Mononuclear cell (primary cell): ENCODE results near the gene CANT1. TPM values are rescaled to one million over a fixed set of nuclear protein-coding genes. Genes with fewer than 3 reads are reported as not detected.

Experiments
- H3K27me3 ChIP-seq: 2 replicates; pipeline ENCODE4 v1.6.0; 2011; ENCODE audit warnings: low read length, control low read depth; ENCODE audit not compliant: insufficient read depth
- H3K4me1 ChIP-seq: 2 replicates; pipeline ENCODE4 v1.5.1; 2011; ENCODE audit warnings: mild to moderate bottlenecking, low read length, control low read depth; ENCODE audit not compliant: insufficient read depth
- H3K4me3 ChIP-seq: 2 replicates; pipeline ENCODE4 v1.5.1; 2011; ENCODE audit warnings: mild to moderate bottlenecking, low read length, moderate library complexity
- H3K9me3 ChIP-seq: 2 replicates; pipeline ENCODE4 v1.5.1; 2011; ENCODE audit warnings: low read depth, mild to moderate bottlenecking, control low read depth, low read length
- total RNA-seq: library from RNA; depleted of rRNA; stranded (reverse); fragments of >200 nt; gene quantifications from one replicate; pipeline ENCODE4 v1.2.3, GENCODE V29; 2012

Gene CANT1
- total RNA-seq, 1 donor = 28.1 TPM

DNA sequence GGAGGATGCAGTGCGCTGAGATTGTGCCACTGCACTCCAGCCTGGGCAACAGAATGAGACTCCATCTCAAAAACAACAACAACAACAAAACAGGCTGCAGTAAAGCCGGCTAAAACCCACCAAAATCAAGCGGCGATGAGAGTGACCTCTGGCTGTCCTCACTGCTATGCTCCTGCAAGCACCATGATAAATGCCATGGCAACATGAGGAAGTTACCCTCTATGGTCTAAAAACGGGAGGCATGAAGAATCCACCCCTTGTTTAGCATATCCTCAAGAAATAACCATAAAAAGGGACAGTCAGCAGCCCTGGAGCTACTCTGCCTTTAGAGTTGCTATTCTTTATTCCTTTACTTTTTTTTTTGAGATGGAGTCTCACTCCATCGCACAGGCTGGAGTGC, 21.4 kb downstream of the CANT1 start:
- Histone ChIP-seq H3K9me3 (no peaks in the 10 kb centered on the region), H3K4me3 (no peak overlapping the region), H3K4me1 (peaks cover 31% of the 10 kb centered on the region), H3K27me3 (no peaks in the 10 kb centered on the region)

DNA sequence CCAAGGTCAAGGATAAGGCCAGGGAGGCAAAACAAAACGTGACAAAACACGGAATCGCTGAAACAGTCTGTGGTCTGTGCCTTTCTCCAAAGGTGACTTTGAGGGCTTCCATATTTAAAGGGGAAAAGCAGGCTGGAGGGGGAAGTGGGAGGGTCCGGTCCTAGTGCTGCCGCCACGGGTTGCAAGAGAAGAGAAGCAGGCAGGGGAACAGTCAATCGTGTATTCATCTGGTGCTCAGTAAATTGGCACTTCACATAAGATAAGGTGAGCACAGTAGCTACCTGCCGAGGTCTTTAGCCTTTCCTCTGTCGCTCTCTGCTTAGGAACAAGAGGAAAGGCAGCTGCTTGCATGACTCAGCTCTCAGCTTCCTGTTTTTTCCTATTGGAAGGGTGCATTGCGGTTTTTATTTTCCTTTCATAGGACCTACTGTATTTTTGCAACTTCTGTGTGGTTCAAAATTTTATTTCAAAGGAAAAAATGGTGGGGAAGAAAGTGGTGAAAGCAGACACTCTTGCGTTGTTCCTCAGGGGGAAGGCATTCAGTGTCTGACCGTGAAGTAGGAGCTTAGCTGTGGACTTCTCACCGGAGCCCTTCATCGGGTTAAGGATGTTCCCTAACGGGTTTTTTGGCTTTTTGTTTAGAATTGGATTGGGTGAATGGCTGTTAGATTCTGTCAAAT, 22.8 kb downstream of the CANT1 start:
- Histone ChIP-seq H3K9me3 (no peaks in the 10 kb centered on the region), H3K4me1 (peaks cover 31% of the 10 kb centered on the region), H3K4me3 (peak overlapping the region; percentile 9), H3K27me3 (no peaks in the 10 kb centered on the region)

DNA sequence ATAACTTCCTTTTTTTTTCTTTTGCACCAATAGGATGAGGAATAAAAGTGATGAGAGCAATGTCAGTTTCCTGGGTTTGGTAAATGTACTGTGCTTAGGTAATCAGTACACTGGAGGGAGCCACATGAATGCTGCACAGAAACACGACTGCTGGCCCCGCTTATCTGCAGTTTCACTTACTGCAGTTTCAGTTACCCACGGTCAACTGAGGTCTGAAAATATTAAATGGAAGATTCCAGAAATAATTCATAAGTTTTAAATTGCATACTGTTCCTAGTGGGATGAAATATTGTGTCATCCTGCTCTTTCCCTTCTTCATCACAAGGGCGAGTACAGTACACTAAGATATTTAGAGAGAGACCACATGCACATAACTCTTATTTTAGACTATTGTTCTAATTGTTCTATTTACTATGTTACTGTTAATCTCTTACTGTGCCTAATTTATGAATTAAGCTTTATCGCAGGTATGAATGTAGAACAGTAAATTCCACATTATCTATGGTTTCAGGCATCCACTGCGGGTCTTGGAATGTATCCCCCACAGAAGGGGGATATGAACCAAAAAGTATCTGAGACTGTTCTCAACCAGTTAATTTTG, 23.4 kb downstream of the CANT1 start:
- Histone ChIP-seq H3K4me3 (peak overlapping the region; percentile 9), H3K27me3 (no peaks in the 10 kb centered on the region), H3K4me1 (peaks cover 31% of the 10 kb centered on the region), H3K9me3 (no peaks in the 10 kb centered on the region)

DNA sequence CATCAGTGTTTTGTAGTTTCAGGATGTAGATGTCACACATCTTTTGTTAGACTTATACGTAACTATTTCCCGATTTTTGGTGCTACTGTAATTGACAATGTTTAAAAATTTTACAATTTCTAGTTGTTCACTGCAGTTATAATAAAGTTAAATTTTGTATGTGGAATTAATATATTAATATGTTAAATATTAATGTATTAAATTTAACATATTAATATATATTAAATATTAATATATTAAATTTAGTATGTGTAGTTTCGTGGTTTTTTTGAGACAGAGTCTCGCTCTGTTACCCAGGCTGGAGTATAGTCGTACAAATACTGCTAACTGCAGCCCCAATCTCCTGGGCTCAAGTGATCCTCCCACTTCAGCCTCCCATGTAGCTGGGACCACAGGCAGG, 24.2 kb downstream of the CANT1 start:
- no peaks in the 10 kb centered on the region for H3K27me3 ChIP-seq
- peaks cover 35% of the 10 kb centered on the region for H3K4me1 ChIP-seq
- no peaks in the 10 kb centered on the region for H3K9me3 ChIP-seq
- no peak overlapping the region for H3K4me3 ChIP-seq

DNA sequence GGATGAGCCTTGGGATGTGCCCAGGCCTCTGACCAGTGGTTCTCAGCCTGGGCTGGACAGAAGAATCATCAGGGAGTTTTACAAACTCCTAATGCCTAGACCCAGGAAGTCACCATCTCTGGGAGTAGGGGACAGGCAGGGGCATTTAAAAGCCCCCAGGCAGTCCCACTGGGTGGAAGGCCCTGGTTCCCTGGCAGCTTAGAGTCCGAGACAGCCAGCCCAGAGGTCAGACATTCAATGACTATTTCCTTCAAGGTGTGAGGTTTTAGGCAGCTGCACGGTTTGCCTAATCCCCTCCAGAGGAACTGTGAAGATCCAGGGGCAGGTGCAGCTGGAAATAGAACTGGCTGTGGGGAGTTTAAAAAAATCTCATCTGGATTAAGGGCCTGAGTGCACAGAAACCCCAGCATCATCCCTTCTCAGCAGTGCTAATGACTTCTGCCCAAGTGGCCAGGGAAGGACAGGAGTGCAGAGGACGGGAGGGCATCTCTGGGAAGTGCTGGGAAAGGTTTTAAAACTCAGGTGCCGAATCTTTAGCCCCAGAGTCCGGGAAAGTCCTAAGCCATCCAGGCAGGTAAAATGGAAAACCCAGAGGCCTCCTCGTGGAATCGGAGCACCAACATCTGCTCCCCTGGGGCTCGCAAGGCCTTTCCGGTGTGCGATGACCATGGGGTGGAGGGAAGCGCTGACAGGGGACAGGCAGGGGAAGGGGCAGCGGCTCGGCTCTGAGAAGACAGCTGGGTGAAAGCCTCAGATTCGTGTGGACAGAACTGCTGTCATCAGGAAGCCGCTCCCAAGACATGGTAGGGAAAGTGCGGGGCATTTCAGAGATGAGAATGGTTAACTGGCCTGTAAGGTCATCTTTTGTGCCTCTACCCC, 28.3 kb downstream of the CANT1 start:
- H3K27me3 ChIP-seq = no peaks in the 10 kb centered on the region
- H3K9me3 ChIP-seq = no peaks in the 10 kb centered on the region
- H3K4me3 ChIP-seq = no peak overlapping the region
- H3K4me1 ChIP-seq = peaks cover 20% of the 10 kb centered on the region

DNA sequence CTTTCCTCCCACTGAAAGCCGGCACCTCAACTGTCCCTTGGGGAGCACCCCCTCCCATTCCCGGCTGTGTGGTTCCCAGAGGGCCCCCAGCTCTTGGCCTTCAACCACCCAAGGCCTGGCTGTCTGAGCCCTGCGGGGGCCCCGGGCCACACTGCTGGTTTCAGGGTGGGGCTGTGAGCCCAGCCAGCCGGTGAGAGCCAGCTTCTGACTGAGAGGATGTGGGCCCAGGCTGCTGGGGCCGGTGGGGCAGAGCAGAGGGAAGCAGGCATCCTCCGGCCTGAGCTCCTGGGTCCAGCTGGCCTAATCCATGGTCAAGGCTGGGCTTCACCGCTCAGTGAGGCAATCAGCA, 29.0 kb downstream of the CANT1 start:
- no peaks in the 10 kb centered on the region for H3K27me3 ChIP-seq
- no peaks in the 10 kb centered on the region for H3K9me3 ChIP-seq
- H3K4me3 ChIP-seq = no peak overlapping the region
- peaks cover 14% of the 10 kb centered on the region for H3K4me1 ChIP-seq

DNA sequence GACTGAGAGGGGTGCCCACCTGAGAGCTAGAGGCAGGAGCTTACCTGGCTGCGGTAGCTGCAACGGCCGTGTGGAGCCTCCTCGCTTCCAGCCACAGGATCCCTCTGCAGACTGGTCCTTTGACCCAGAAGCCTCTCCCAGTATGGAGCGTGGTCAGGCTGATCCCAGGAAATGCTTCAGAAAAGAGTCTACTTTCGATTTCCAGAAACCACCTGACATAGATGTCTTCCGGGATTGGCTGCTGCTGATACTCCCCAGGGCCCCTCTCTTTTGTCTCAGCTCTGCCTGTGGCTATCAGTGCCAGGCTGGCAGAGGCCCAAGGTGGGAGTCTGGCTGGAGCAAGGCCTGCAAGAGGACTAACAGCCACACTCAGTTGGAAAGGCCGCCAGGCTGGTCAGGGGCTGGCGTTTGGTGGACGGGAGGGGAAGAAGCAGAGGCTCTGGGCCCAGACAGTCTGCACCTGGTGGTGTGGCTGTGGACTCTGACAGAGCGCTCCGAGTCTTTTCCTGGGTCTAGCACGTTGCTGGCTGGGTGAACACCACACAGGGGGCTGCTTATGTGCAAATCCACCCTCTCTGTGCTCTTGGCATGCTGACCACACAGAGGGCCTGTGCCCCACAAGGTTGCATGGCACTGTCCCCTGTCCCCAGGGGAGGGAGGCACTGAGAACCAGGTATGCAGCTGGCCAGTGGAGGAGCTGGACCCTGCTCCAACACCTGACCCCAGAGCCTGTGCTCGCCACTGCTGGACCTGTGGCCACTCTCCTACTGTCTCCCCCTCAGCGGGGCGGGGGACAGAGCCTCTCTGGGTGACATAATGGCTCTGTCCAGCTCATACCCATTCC, 29.6 kb downstream of the CANT1 start, which contains the start of gene LGALS3BP:
Gene LGALS3BP, minus strand, starts transcription at position 144 of the 844 bp plus-strand sequence. CDS start 2,732 bp downstream, outside the sequence.
- H3K9me3 ChIP-seq = no peaks in the 10 kb centered on the region
- peak within 1 kb of the TSS; percentile 24 for H3K4me3 ChIP-seq
- H3K4me1 ChIP-seq = peaks cover 12% of the 10 kb centered on the region
- no peaks in the 10 kb centered on the region for H3K27me3 ChIP-seq

DNA sequence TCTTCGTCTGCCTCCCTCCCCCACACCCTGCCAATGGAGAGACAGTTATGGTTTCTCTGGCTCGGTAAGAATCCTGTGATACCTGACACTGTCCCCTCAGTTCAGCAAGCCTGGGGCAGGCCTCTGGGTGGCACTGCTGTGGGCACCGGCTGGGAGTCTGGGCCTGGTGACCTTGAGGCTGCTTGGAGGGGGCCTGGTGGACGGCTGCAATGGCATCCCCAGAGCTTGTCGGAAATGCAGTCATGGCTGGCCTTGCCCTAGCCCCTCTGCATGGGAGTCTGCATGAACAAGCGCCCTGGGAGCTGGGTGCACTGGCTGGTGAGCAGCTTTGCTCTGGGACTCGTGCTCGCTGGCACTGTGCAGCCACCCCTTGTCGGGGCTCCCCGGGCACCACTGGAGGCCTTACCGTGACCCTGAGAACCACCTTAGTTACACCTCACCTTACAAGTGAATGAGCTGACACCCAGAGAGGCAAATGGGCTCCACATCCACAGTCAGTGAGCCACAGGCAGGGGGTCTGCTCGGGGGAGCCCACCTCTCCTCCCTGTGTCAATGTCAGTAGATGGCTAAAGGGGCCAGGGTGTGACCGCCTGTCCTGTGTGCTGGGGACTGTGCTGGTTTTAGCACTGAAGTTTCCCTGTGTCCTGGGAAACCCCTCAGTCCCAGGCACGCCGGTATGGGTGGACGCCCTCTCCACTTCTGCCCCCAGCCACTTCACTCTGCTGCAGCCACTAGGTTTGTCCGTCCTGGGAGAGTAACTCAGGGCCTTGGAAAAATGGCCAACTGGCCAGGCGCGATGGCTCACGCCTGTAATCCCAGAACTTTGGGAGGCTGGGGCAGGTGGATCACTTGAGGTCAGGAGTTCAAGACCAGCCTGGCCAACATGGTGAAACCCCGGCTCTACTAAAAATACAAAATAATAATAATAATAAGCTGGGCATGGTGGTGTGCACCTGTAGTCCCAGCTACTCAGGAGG, 31.3 kb downstream of the CANT1 start:
- H3K27me3 ChIP-seq = no peaks in the 10 kb centered on the region
- H3K4me1 ChIP-seq = peaks cover 12% of the 10 kb centered on the region
- no peaks in the 10 kb centered on the region for H3K9me3 ChIP-seq
- H3K4me3 ChIP-seq = no peak overlapping the region

DNA sequence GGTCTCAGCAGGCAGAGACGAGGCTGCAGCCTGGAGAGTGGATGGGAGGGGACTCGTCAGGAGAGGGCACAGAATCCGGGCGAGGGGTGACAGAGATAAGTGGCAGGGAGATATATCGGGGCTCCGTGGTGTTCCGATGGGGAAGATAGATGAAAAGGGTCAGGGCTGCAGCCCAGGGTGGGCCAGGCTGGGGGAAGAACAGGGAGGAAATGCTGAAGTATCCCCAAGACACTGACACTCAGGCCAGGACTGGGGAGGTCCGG, 32.0 kb downstream of the CANT1 start:
- Histone ChIP-seq H3K9me3 (no peaks in the 10 kb centered on the region), H3K27me3 (no peaks in the 10 kb centered on the region), H3K4me3 (no peak overlapping the region), H3K4me1 (peaks cover 12% of the 10 kb centered on the region)

DNA sequence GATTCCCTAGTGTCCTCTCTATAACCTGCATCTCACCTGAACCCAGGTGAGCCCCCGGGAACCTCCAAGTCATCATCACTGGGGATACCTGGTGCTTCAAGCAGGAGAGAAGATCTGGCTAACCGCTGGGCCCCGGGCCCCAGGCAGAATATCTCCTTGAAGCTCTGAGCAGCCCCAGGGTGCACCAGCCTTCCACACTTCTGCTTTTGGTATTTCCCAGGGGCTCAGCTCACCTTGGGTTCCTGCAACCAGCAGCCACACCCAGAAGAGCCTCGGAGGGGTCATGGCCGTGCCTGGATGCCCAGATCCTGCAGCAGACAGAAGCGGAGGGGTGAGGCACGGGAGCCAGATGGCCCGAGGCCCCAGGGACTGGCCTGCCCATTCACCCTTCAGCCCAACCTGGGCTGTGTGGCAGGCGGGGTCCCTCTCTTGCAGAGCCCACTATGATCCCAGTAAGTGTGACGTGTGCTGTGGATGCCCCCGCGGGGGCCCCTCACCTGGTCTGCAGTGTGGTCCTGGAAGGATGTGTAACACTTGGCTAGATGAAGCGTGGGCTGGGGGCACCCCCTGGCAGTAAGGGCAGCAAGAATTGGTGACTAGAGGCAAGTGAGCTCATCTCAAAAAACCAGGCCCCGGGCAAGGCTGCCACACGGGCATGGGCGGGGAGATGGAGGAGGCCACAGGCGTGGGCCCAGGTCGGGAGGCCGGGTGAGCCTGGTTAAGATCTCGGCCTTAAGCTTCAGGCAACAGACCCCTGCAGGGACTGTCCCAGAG, 32.5 kb downstream of the CANT1 start:
- Histone ChIP-seq H3K27me3 (no peaks in the 10 kb centered on the region), H3K9me3 (no peaks in the 10 kb centered on the region), H3K4me1 (peaks cover 12% of the 10 kb centered on the region), H3K4me3 (no peak overlapping the region)

DNA sequence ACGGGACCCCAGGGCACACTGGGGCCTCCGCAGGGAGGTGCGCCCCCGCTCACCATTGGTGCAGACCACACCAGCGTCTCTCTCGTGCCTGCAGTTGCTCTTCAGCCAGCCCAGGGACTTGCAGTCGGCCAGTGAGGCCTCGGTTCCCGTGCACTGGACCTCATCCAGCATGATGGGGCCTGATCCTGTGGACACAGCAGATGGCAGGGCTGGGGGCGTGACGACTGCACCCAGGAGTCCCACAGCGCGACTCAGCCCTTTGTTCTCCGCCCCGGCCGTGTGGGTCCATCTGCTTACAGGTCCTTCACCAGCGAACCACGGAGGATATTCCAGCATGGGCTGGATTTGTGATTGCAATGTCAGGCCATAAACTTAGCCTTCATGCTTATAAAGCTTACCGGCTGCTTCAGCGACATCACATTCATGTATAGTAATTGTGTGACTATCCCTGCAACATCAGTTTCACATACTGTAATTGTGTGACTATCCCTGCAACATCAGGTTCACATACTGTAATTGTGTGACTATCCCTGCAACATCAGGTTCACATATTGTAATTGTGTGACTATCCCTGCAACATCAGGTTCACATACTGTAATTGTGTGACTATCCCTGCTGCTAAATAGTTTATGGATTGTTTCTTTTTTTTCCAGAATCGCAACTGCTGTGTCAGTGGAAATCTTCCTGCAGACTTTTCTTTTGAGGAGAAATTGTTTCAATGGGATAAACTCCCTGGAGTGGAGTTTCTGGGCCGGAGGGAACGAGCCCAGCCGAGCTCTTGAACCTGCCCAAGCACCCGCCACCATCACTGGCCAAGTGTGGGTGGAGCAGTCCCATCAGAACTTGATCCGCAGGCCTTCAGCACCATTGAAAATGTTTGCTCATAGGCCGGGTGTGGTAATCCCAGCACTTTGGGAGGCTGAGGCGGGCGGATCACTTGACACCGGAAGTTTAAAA, 34.7 kb downstream of the CANT1 start:
- H3K4me3 ChIP-seq = no peak overlapping the region
- no peaks in the 10 kb centered on the region for H3K9me3 ChIP-seq
- H3K27me3 ChIP-seq = no peaks in the 10 kb centered on the region
- peaks cover 4% of the 10 kb centered on the region for H3K4me1 ChIP-seq

DNA sequence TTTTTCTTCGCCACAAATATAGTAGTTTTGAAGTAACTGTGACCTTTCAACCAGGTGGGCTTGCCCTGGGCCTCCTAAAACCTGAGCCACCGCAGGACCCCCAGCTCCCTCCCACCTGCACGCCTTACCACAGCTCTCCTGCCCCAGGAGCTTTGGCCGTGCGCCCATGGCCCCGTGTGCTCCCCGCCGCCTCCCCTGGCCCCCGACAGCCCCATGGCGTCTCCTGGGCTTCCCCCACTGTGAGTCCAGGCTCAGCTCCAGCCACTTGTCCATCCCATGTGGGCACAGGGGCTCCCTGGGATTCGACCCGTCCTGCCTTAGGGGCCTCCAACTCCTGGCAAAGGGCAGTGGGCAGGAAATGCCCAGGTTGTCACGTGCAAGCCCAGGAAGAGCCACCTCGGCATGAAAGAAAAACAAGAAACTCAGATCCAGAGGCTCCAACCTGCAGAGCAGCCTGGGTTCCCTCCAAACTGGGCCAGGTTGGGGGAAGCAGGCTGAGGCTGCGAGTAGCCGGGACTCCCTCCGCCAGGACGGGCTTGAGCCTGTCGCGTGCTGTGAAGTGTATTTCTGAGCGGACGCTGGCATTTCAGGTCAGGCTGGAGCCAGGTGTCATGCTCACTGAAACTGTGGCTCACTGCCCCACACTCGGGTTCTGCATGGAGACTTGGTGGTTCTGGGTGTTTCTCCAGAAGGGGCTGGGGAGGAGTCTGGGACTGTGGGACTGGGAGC, 35.6 kb downstream of the CANT1 start:
- Histone ChIP-seq H3K4me3 (no peak overlapping the region), H3K9me3 (no peaks in the 10 kb centered on the region), H3K27me3 (no peaks in the 10 kb centered on the region), H3K4me1 (no peaks in the 10 kb centered on the region)
